PC-9 (cell line): Measurements from ENCODE around the gene PCNX3. TPM values are rescaled to one million over a fixed set of nuclear protein-coding genes. Genes with fewer than 3 reads are reported as not detected.

Source experiments
- BruUV-seq: library from RNA; stranded (reverse); fragments of 400-500 nt; replicated peaks from 2 replicates; lab custom pipeline; 2021; lab: Mats Ljungman, UMichigan
- CTCF ChIA-PET: fragments of 300-600 bp; sonication (Branson Sonifier 250); formaldehyde crosslinking; loops from one replicate; lab custom pipeline; 2022; ENCODE audit warnings: antibody characterized with exemption; lab: Charles Lee
- POLR2A ChIA-PET: fragments of 300-600 bp; sonication (Branson Sonifier 250); formaldehyde crosslinking; loops from one replicate; lab custom pipeline; 2022; ENCODE audit warnings: antibody characterized with exemption; ENCODE audit not compliant: unreplicated experiment; lab: Charles Lee
- DNase-seq, 2 experiments: peaks; one replicate each; pipeline versions ENCODE4 v3.0.0 to v3.0.0-alpha.2; 2015 to 2022; ENCODE audit warnings: mixed read lengths in 1 of 2
- H2AFZ ChIP-seq: fragments of 200-600 bp; sonication (generic); 2 replicates; pipeline ENCODE4 v1.8.1; 2017; ENCODE audit warnings: antibody characterized with exemption
- H3F3A ChIP-seq: fragments of 200-600 bp; sonication (generic); 2 replicates; pipeline ENCODE4 v1.8.1; 2017; ENCODE audit warnings: antibody characterized with exemption, mild to moderate bottlenecking, low read depth; ENCODE audit not compliant: insufficient read depth
- H3K27ac ChIP-seq: fragments of 200-600 bp; sonication (generic); 2 replicates; pipeline ENCODE4 v1.6.1; 2016; ENCODE audit warnings: mixed run types
- H3K27me3 ChIP-seq: fragments of 200-600 bp; sonication (generic); 2 replicates; pipeline ENCODE4 v1.6.1; 2016; ENCODE audit warnings: low read depth, mixed run types; ENCODE audit not compliant: insufficient read depth
- H3K36me3 ChIP-seq: fragments of 200-600 bp; sonication (generic); 2 replicates; pipeline ENCODE4 v1.6.1; 2016; ENCODE audit warnings: low read depth, mixed run types
- H3K4me1 ChIP-seq: fragments of 200-600 bp; sonication (generic); replicated peaks from 2 replicates; pipeline ENCODE4 v1.6.1; 2016; ENCODE audit warnings: mixed run types; ENCODE audit not compliant: insufficient read depth
- H3K4me2 ChIP-seq: fragments of 200-600 bp; sonication (generic); 2 replicates; pipeline ENCODE4 v1.6.1; 2017; ENCODE audit warnings: mixed run types
- H3K4me3 ChIP-seq: fragments of 200-600 bp; sonication (generic); 2 replicates; pipeline ENCODE4 v1.6.1; 2016; ENCODE audit warnings: mixed run types
- H3K79me2 ChIP-seq: fragments of 200-600 bp; sonication (generic); 2 replicates; pipeline ENCODE4 v1.6.1; 2017; ENCODE audit warnings: low read depth, mixed run types
- H3K9me2 ChIP-seq: fragments of 200-600 bp; sonication (generic); 2 replicates; pipeline ENCODE4 v1.8.1; 2017; ENCODE audit warnings: mild to moderate bottlenecking; ENCODE audit not compliant: insufficient read depth
- H3K9me3 ChIP-seq: fragments of 200-600 bp; sonication (generic); 2 replicates; pipeline ENCODE4 v1.8.1; 2016; ENCODE audit warnings: low read depth; ENCODE audit not compliant: insufficient read depth
- H4K20me1 ChIP-seq: fragments of 200-600 bp; sonication (generic); 2 replicates; pipeline ENCODE4 v1.8.1; 2017; ENCODE audit not compliant: insufficient read depth
- EZH2 ChIP-seq: fragments of 200-600 bp; sonication (generic); IDR thresholded peaks from 2 replicates; pipeline ENCODE4 v1.8.0; 2017; ENCODE audit warnings: antibody characterized with exemption, low read depth
- intact Hi-C: fragments of 100-400 bp; cut with micrococcal nuclease; formaldehyde crosslinking; loops from one replicate; pipeline ENCODE4 v1.10.0; 2022; ENCODE audit not compliant: unreplicated experiment
- total RNA-seq: library from RNA; stranded (reverse); gene quantifications from 2 replicates; pipeline ENCODE4 v1.2.3, GENCODE V29; 2021
- TF ChIP-seq, protein P1 (sequence below): fragments of 200-600 bp; sonication (generic); conservative IDR thresholded peaks from 2 replicates; pipeline ENCODE4 v1.6.1; 2017; ENCODE audit warnings: mixed run types, antibody characterized with exemption, mild to moderate bottlenecking, moderate library complexity

PCNX3 gene
- total RNA-seq, 1 experiment from 2014 or later = 76.9 TPM

DNA sequence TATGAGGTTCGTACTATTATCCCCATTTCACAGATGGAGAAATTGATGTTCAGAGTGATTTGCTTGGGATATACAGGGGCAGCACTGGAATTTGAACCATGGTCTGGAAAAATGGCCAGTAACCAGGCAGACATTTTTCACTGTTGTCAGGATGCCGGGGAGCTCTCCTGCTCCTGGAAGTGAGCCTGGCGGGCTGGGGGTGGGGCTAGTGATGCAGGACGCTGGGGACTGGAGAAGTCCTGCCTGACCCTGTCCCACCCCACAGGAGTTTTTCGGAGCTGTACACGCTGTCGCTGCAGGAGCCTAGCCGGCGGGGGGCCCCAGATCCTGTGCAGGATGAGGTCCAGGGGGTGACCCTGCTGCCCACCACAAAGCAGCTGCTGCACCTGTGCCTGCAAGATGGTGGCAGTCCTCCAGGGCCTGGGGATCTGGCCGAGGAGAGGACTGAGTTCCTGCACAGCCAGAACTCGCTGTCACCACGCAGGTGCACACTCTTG is 33.5 kb downstream of the PCNX3 start:
- H3K27me3 ChIP-seq = no peaks in the 10 kb centered on the region
- no peaks in the 10 kb centered on the region for H3K9me2 ChIP-seq
- no peak overlapping the region for H2AFZ ChIP-seq
- no peak for TF ChIP-seq EZH2
- TF ChIP-seq, protein P1, sequence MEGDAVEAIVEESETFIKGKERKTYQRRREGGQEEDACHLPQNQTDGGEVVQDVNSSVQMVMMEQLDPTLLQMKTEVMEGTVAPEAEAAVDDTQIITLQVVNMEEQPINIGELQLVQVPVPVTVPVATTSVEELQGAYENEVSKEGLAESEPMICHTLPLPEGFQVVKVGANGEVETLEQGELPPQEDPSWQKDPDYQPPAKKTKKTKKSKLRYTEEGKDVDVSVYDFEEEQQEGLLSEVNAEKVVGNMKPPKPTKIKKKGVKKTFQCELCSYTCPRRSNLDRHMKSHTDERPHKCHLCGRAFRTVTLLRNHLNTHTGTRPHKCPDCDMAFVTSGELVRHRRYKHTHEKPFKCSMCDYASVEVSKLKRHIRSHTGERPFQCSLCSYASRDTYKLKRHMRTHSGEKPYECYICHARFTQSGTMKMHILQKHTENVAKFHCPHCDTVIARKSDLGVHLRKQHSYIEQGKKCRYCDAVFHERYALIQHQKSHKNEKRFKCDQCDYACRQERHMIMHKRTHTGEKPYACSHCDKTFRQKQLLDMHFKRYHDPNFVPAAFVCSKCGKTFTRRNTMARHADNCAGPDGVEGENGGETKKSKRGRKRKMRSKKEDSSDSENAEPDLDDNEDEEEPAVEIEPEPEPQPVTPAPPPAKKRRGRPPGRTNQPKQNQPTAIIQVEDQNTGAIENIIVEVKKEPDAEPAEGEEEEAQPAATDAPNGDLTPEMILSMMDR = no peak
- ChIA-PET CTCF (no interaction called here), POLR2A (no interaction called here)
- H3F3A ChIP-seq = peaks cover 44% of the 10 kb centered on the region
- no peaks in the 10 kb centered on the region for H3K79me2 ChIP-seq
- H3K4me1 ChIP-seq = peaks cover 34% of the 10 kb centered on the region
- H3K4me2 ChIP-seq = no peak overlapping the region
- intact Hi-C loops = no loop called here
- no peak overlapping the region for H3K4me3 ChIP-seq
- no peaks in the 10 kb centered on the region for H4K20me1 ChIP-seq
- H3K27ac ChIP-seq = no peak overlapping the region
- BruUV-seq = no TSS peak
- peak in 1 of 2 experiments; percentile 17 for DNase-seq
- no peaks in the 10 kb centered on the region for H3K9me3 ChIP-seq
- H3K36me3 ChIP-seq = 0 out of 2 replicates have a peak, but pooled peaks cover 2% of the 10 kb centered on the region

DNA sequence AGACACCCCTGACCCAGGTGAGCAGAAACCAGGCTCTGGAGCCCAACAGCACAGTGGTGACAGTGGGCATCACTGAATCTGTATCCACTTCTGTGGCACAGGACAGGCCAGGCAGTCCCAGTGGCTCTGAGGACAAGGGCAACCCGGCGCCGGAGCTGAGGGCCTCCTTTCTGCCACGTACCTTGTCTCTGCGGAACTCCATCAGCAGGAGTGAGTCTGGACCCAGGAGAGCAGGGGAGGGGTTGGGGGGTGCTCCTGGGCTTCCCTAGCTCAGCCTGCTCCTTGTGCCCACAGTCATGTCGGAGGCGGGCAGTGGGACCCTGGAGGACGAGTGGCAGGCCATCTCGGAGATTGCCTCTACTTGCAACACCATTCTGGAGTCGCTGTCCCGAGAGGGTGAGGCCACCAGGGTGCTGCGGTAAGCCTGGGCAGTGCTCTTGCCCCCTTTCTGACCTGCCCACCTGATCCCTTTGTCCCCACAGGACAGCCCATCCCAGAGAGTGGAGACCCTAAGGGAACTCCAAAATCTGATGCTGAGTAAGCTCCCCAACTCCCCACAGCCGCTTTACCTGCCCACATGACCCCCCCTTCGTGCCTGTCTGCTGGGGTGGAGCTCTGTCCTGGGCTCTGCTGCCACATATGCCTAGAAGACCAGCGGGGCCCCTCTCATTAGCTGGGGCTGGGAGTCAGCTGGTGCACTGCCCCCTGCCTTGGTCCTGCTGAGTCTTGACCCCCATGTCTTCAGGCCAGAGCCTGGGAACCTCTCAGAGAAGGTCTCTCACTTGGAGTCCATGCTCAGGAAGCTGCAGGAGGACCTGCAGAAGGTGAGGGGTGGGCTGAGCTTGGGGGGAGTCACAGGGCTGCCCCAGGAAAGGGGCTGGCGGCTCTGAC is 34.3 kb downstream of the PCNX3 start:
- Histone ChIP-seq H3K4me1 (peaks cover 35% of the 10 kb centered on the region), H3K9me3 (no peaks in the 10 kb centered on the region), H3K4me2 (no peak overlapping the region), H3K79me2 (no peaks in the 10 kb centered on the region), H3K4me3 (no peak overlapping the region), H3K27me3 (no peaks in the 10 kb centered on the region), H3K36me3 (0 out of 2 replicates have a peak, but pooled peaks cover 3% of the 10 kb centered on the region), H4K20me1 (no peaks in the 10 kb centered on the region), H2AFZ (no peak overlapping the region), H3F3A (peaks cover 47% of the 10 kb centered on the region), H3K27ac (no peak overlapping the region), H3K9me2 (no peaks in the 10 kb centered on the region)
- CTCF ChIA-PET = no interaction called here
- intact Hi-C loops = loop anchor here (5.0 kb wide), 2 partner anchors 33 to 362 kb away; partner anchors contain the start of genes CST6 and PCNX3
- TF ChIP-seq, protein P1 = no peak
- no peak for TF ChIP-seq EZH2
- no TSS peak for BruUV-seq
- DNase-seq = no peak
- POLR2A ChIA-PET = interaction anchor here (0.6 kb wide), 1 partner anchor 252 kb away, joined by 3 read pairs; no protein-coding TSS in a partner anchor

DNA sequence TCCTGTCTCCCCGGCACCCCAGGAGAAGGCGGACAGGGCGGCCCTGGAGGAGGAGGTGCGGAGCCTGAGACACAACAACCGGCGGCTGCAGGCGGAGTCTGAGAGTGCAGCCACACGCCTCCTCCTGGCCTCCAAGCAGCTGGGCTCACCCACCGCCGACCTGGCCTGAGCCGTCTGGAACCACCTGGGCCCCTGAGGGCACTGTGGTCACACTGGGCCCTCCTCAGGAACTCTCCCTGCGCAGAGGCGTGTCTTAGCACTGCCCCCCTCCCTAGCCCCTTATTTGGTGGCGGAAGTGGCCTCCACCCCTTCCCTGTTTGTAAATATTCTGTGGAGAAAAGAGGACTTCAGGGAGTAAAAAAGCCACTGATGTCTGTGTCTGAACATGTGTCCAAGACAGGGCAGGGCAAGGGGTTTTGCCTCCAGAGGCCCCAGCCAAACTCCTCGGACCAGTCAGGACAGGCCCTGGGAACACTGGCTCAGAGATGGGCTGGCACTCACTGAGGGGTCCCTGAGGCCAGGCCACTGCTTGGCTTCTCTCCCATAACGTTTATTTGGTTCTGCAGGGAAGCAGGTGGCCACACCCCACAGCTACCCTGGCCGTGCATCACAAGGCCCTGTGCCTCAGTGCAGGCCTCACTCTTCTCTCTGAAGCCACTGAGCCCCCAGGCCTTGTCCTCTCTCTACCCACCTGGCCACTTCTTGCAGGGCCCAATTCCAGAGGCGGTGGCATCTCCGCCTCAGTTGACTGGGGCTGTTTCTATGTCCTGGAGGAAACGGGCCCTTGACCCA is 35.2 kb downstream of the PCNX3 start:
- no peaks in the 10 kb centered on the region for H3K79me2 ChIP-seq
- 0 out of 2 replicates have a peak, but pooled peaks cover 3% of the 10 kb centered on the region for H3K36me3 ChIP-seq
- peaks cover 47% of the 10 kb centered on the region for H3F3A ChIP-seq
- peak overlapping the region; percentile 76 for H3K27ac ChIP-seq
- no peaks in the 10 kb centered on the region for H3K27me3 ChIP-seq
- H3K4me1 ChIP-seq = peaks cover 35% of the 10 kb centered on the region
- H3K4me2 ChIP-seq = peak overlapping the region; percentile 76
- intact Hi-C loops = loop anchor here (5.0 kb wide), 2 partner anchors 33 to 362 kb away; partner anchors contain the start of genes CST6 and PCNX3
- CTCF ChIA-PET = no interaction called here
- POLR2A ChIA-PET = interaction anchor here (0.6 kb wide), 1 partner anchor 252 kb away, joined by 3 read pairs; no protein-coding TSS in a partner anchor
- H3K9me2 ChIP-seq = no peaks in the 10 kb centered on the region
- no peak overlapping the region for H2AFZ ChIP-seq
- no peak for TF ChIP-seq EZH2
- TF ChIP-seq, protein P1 = no peak
- no TSS peak for BruUV-seq
- no peak overlapping the region for H3K4me3 ChIP-seq
- H4K20me1 ChIP-seq = no peaks in the 10 kb centered on the region
- peak; percentile 25 to 26 for DNase-seq
- no peaks in the 10 kb centered on the region for H3K9me3 ChIP-seq
